GM19240 (cell line): ENCODE measurements around the gene COX19.

Experiments used
- DNase-seq: peaks from one replicate; pipeline ENCODE4 v3.0.0; 2011; ENCODE audit warnings: low spot score; ENCODE audit not compliant: insufficient read length

Gene COX19

GRCh38 chr7:979151-979550 lies 3.8 kb upstream of the COX19 start:
- DNase-seq, result no peak

GRCh38 chr7:978416-979091 lies 3.2 kb upstream of the COX19 start:
- no peak for DNase-seq

GRCh38 chr7:978049-978346 lies 2.6 kb upstream of the COX19 start:
- no peak for DNase-seq

GRCh38 chr7:977326-978048 lies 2.1 kb upstream of the COX19 start:
- DNase-seq, result no peak

GRCh38 chr7:976901-977325 lies 1.6 kb upstream of the COX19 start:
- DNase-seq, result no peak

- no peak for DNase-seq
These were observed 539 bp upstream of the COX19 start for GRCh38 chr7:975702-976473.

GRCh38 chr7:974172-974571 lies 1.2 kb downstream of the COX19 start:
- DNase-seq, result no peak

- no peak for DNase-seq
These were observed 2.0 kb downstream of the COX19 start for GRCh38 chr7:973312-973711.

- DNase-seq, result no peak
These were observed 2.6 kb downstream of the COX19 start for GRCh38 chr7:972676-973309.

GRCh38 chr7:972110-972509 lies 3.2 kb downstream of the COX19 start:
- no peak for DNase-seq

GRCh38 chr7:970744-971143 lies 4.6 kb downstream of the COX19 start:
- no peak for DNase-seq

- DNase-seq, result no peak
These were observed 5.9 kb downstream of the COX19 start for GRCh38 chr7:969403-969802.

GRCh38 chr7:968205-969105 lies 6.9 kb downstream of the COX19 start:
- DNase-seq, result no peak

GRCh38 chr7:967361-968082 lies 7.8 kb downstream of the COX19 start:
- no peak for DNase-seq

GRCh38 chr7:966291-967069 lies 8.9 kb downstream of the COX19 start:
- DNase-seq, result no peak

- no peak for DNase-seq
These were observed 10.7 kb downstream of the COX19 start for GRCh38 chr7:964401-965231.

- DNase-seq, result no peak
These were observed 11.9 kb downstream of the COX19 start for GRCh38 chr7:963236-964078.
